Sigmoid colon (tissue), 7 donors: Measurements from ENCODE around the gene NEB. TPM values are rescaled to one million over a fixed set of nuclear protein-coding genes. Genes with fewer than 3 reads are reported as not detected.

ENCODE experiments used
- DNase-seq: peaks from one replicate; pipeline ENCODE4 v3.0.0-alpha.2; 2019
- H3K27ac ChIP-seq, 4 donors: fragments of 200-600 bp; sonication (generic); one replicate each; pipeline ENCODE4 v1.5.1; 2016 to 2019; ENCODE audit warnings: mild to moderate bottlenecking in 1 of 4
- H3K27me3 ChIP-seq, 3 donors: fragments of 200-600 bp; sonication (generic); one replicate each; pipeline ENCODE4 v1.5.1; 2019; ENCODE audit warnings: mild to moderate bottlenecking in 1 of 3
- H3K36me3 ChIP-seq, 4 donors: fragments of 200-600 bp; sonication (generic); one replicate each; pipeline ENCODE4 v1.5.1; 2016 to 2019
- H3K4me1 ChIP-seq, 4 donors: fragments of 200-600 bp; sonication (generic); one replicate each; pipeline ENCODE4 v1.5.1; 2017 to 2019
- H3K4me3 ChIP-seq, 4 donors: fragments of 200-600 bp; sonication (generic); one replicate each; pipeline ENCODE4 v1.5.1; 2017 to 2019; ENCODE audit warnings: mild to moderate bottlenecking in 2 of 4, moderate library complexity in 1 of 4
- H3K9me3 ChIP-seq, 4 donors: fragments of 200-600 bp in 3 of 4; sonication (generic) in 3 of 4; one replicate each; pipeline versions ENCODE4 v1.5.1 to v1.6.1; 2013 to 2019
- EP300 ChIP-seq, 4 donors: sonication (generic); formaldehyde crosslinking; IDR thresholded peaks; one replicate each; pipeline ENCODE4 v1.6.1; 2017; ENCODE audit warnings: antibody characterized with exemption in 4 of 4
- POLR2A ChIP-seq, 2 donors: fragments of 450-650 bp; IDR thresholded peaks; one replicate each; pipeline ENCODE4 v1.6.1; 2016; ENCODE audit warnings: antibody characterized with exemption in 2 of 2, mild to moderate bottlenecking in 2 of 2, moderate library complexity in 2 of 2
- POLR2AphosphoS5 ChIP-seq, 4 donors: sonication (generic); formaldehyde crosslinking; IDR thresholded peaks; one replicate each; pipeline ENCODE4 v1.6.1; 2017; ENCODE audit warnings: antibody characterized with exemption in 4 of 4
- WGBS, 2 donors: extraction: QIAGEN DNeasy Blood & Tissue Kit; methylation state at CpG; one replicate each; pipeline ENCODE4 v1.1.7; 2013; 5-methylcytosine and 5-hydroxymethylcytosine counted together
- intact Hi-C: fragments of 100-400 bp; cut with DNase I; formaldehyde crosslinking; loops from one replicate; pipeline ENCODE4 v1.15.1; 2023
- polyA plus RNA-seq, 3 donors: library from polyadenylated mRNA; stranded (reverse); fragments of 200-250 nt; gene quantifications; one replicate each; pipeline ENCODE4 v1.2.3, GENCODE V29; 2013
- total RNA-seq, 4 donors: library from RNA; depleted of rRNA; stranded (reverse); fragments of >200 nt; gene quantifications; one replicate each; pipeline ENCODE4 v1.1.0, GENCODE V29; 2016
- TF ChIP-seq, protein P1 (sequence below), 4 experiments: fragments of 450-650 bp in 3 of 4; fragments of 200-600 bp in 1 of 4; IDR thresholded peaks; one replicate each; pipeline ENCODE4 v1.5.1; 2016 to 2019; ENCODE audit warnings: antibody characterized with exemption in 4 of 4, mild to moderate bottlenecking in 3 of 4, moderate library complexity in 2 of 4
- donor health status: healthy with polysubstance abuse.
- donor health status: Bipolar disorder and iron deficiency.
- donor health status: healthy.

Gene NEB
- total and polyA plus RNA-seq, 7 donors, result under 0.01 to 1.4 (median 0.60) TPM; not detected in 1

DNA sequence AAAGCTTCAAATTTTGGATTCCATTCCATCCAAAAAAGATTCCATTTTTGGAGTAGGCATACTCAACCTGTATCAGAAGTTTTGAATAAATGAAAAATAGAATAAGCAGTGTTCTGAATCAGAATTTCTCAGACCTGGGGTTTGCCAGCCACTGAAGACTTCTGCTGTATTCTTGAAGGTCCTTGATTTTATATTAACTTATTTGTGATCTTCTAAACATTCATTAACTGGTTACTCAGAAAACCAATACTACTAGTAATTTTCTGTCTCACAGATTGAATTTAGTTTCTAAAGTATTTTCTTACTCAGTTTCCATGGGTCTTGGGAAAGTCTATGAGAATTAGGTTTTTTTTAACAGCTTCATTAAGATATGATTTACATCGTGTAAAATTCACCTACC lies 263.7 kb downstream of the NEB start:
- DNase-seq, result no peak
- Histone ChIP-seq H3K4me1 (no peaks in the 10 kb centered on the region), H3K4me3 (no peak overlapping the region), H3K9me3 (no peaks in the 10 kb centered on the region), H3K27me3 (no peaks in the 10 kb centered on the region), H3K27ac (no peak overlapping the region), H3K36me3 (peaks cover 20 to 79% (median 34%) of the 10 kb centered on the region in 4 donors)
- intact Hi-C loops, result no loop called here
- WGBS, 2 donors, result 98% methylated on average over 1 of the region's 1 CpG
- no peak for TF ChIP-seq POLR2AphosphoS5 (IDR thresholded peaks at IDR 0.05)
- TF ChIP-seq, protein P1, sequence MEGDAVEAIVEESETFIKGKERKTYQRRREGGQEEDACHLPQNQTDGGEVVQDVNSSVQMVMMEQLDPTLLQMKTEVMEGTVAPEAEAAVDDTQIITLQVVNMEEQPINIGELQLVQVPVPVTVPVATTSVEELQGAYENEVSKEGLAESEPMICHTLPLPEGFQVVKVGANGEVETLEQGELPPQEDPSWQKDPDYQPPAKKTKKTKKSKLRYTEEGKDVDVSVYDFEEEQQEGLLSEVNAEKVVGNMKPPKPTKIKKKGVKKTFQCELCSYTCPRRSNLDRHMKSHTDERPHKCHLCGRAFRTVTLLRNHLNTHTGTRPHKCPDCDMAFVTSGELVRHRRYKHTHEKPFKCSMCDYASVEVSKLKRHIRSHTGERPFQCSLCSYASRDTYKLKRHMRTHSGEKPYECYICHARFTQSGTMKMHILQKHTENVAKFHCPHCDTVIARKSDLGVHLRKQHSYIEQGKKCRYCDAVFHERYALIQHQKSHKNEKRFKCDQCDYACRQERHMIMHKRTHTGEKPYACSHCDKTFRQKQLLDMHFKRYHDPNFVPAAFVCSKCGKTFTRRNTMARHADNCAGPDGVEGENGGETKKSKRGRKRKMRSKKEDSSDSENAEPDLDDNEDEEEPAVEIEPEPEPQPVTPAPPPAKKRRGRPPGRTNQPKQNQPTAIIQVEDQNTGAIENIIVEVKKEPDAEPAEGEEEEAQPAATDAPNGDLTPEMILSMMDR (IDR thresholded peaks at IDR 0.05), result no peak
- no peak for TF ChIP-seq POLR2A (IDR thresholded peaks at IDR 0.05)
- TF ChIP-seq EP300 (IDR thresholded peaks at IDR 0.05), result no peak

DNA sequence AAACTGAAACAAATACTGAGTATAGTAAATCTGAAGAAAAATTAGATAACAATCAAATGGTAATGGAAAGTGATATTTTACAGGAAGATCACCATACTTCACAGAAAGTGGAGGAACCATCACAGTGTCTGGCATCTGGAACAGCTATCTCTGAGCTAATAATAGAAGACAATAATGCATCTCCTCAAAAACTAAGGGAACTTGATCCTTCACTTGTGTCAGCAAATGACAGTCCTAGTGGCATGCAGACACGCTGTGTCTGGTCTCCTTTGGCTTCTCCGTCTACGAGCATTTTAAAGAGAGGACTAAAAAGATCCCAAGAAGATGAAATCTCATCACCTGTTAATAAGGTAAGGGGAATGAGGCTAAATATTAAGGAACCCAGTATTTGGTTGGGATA lies 268.5 kb downstream of the NEB start:
- no peak for TF ChIP-seq POLR2AphosphoS5 (IDR thresholded peaks at IDR 0.05)
- TF ChIP-seq, protein P1 (IDR thresholded peaks at IDR 0.05), result no peak
- no peak for TF ChIP-seq EP300 (IDR thresholded peaks at IDR 0.05)
- TF ChIP-seq POLR2A (IDR thresholded peaks at IDR 0.05), result no peak
- Histone ChIP-seq H3K27me3 (no peaks in the 10 kb centered on the region), H3K4me1 (no peaks in the 10 kb centered on the region), H3K9me3 (no peaks in the 10 kb centered on the region), H3K36me3 (peaks cover 38 to 94% (median 50%) of the 10 kb centered on the region in 4 donors), H3K27ac (no peak overlapping the region), H3K4me3 (no peak overlapping the region)
- intact Hi-C loops, result no loop called here
- 98% methylated on average over 3 of the region's 3 CpGs for WGBS, 2 donors
- no peak for DNase-seq

DNA sequence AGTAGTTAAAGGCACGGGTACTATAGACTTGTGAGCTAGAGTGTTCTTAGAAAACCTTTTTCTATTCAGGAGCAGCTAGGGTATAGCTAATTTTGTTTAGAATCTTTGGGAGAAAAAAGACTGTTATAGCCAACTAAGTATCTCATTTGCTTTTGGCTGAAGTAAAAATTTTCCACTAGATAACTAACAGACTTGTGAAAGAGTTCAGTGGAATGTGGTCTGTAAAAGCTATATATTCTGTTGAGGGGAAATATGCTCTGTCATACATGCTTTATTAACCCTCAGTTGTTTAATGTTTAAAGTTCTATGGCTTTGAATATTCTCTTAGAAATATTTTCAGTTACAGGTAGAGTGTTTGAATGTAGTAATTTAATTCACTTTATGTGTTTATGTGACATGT lies 274.9 kb downstream of the NEB start:
- intact Hi-C loops, result no loop called here
- Histone ChIP-seq H3K4me3 (no peak overlapping the region), H3K4me1 (peaks cover 0 to 10% (median 2%) of the 10 kb centered on the region in 4 donors), H3K27me3 (no peaks in the 10 kb centered on the region), H3K27ac (no peak overlapping the region), H3K36me3 (peaks cover 15 to 99% (median 32%) of the 10 kb centered on the region in 4 donors), H3K9me3 (no peaks in the 10 kb centered on the region)
- DNase-seq, result no peak
- TF ChIP-seq EP300 (IDR thresholded peaks at IDR 0.05) (no peak), POLR2AphosphoS5 (IDR thresholded peaks at IDR 0.05) (no peak), POLR2A (IDR thresholded peaks at IDR 0.05) (no peak)
- TF ChIP-seq, protein P1 (IDR thresholded peaks at IDR 0.05), result no peak
- WGBS, 2 donors, result 89 to 95% methylated on average over 1 of the region's 1 CpG

DNA sequence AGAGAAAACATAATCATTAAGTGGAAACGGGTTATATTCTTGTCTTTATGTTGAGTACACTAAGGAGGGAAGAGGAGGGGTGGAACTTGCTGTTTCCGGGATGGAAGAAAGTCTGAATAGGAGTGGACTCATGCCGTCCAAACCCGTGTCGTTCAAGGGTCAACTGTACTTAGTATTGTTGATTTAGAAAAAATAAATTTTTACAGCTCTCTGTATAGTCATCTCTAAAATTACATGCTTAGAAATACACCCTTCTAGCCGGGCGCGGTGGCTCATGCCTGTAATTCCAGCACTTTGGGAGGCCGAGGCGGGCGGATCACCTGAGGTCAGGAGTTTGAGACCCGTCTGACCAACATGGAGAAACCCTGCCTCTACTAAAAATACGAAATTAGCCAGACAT lies 295.1 kb downstream of the NEB start:
- 24 to 66% methylated on average over 13 of the region's 13 CpGs for WGBS, 2 donors
- no peak for TF ChIP-seq POLR2AphosphoS5 (IDR thresholded peaks at IDR 0.05)
- TF ChIP-seq, protein P1 (IDR thresholded peaks at IDR 0.05), result no peak
- no peak for TF ChIP-seq POLR2A (IDR thresholded peaks at IDR 0.05)
- TF ChIP-seq EP300 (IDR thresholded peaks at IDR 0.05), result no peak
- Histone ChIP-seq H3K36me3 (peaks cover 16 to 99% (median 31%) of the 10 kb centered on the region in 4 donors), H3K27me3 (no peaks in the 10 kb centered on the region), H3K4me3 (no peak overlapping the region), H3K27ac (no peak overlapping the region), H3K9me3 (no peaks in the 10 kb centered on the region), H3K4me1 (no peaks in the 10 kb centered on the region)
- no peak for DNase-seq
- intact Hi-C loops, result no loop called here

DNA sequence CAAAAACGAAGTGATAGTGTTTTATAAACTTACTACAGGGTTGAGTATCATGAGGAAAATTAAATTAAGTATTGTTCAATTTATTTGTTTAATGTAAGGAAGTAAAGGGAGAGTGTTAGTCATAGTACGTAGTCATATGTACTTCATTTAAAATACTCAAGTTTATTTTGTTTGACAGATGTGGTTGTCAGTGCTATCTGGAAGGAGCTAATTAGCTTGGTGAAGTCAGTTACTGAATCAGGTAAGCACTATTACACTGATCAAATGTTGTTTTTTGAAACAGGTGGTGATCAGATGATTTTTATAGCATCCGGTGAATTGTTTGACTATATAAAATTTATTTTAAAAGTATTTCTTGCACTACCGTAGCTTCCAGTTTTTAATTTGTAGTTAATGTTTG lies 295.8 kb downstream of the NEB start:
- Histone ChIP-seq H3K4me3 (no peak overlapping the region), H3K36me3 (peaks cover 16 to 99% (median 33%) of the 10 kb centered on the region in 4 donors), H3K27me3 (no peaks in the 10 kb centered on the region), H3K27ac (no peak overlapping the region), H3K4me1 (no peaks in the 10 kb centered on the region), H3K9me3 (no peaks in the 10 kb centered on the region)
- DNase-seq, result no peak
- no peak for TF ChIP-seq POLR2AphosphoS5 (IDR thresholded peaks at IDR 0.05)
- TF ChIP-seq EP300 (IDR thresholded peaks at IDR 0.05), result no peak
- no peak for TF ChIP-seq POLR2A (IDR thresholded peaks at IDR 0.05)
- TF ChIP-seq, protein P1 (IDR thresholded peaks at IDR 0.05), result no peak
- intact Hi-C loops, result no loop called here
- 23 to 67% methylated on average over 4 of the region's 4 CpGs for WGBS, 2 donors
